Stimulated activated CD8-positive, alpha-beta memory T cell treated with anti-CD3 and anti-CD28 coated beads, Interleukin-4, amount 100 ng/mL, for 1 hour (primary cell): Measurements from ENCODE around the gene STK35.

Experiments used
- DNase-seq, 2 donors: peaks; one replicate each; pipeline ENCODE4 v3.0.0-alpha.2; 2020; ENCODE audit warnings: low read depth in 2 of 2, low spot score in 1 of 2

Gene STK35

DNA sequence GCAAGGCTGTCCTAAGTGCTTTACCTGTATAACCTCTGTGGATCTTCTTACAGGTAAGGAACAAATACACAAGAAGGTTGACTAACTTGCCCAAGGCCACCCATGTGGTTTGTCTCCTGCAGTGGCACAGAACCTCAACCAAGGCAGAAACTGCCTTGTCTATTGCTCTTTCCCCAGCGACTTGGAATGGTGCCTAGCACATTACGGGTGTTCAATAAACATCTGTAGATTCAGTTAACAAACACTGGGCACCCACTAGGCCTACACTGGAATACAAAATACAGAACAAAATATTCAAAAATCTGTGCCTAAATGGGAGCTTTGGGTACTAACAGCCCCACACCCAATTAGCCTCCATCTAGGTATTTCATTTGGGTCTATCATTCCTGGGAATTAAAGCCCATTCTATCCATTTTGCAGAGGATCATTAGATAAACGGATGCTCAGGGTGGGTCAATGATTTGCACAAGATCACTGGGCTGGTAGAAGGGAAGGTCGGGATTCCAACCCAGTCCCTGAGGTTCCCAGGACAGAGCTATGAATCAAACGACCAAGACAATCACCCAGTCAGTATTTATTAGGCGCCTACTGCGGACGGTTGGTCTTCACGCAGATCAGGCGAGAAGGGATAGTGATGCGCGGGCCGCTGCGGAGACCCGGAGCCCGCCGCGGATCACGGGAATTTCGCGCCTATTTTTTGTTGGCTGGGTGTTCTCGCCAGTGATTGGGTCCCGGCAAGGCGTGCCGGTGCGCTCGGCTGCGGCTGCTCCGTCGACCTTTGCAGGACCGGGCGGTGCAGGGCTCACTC is at the start of gene STK35:
Gene STK35 (plus strand): TSS at position 771 of the 808 bp plus-strand sequence. CDS start 55 bp downstream, outside the sequence.
- no peak for DNase-seq

DNA sequence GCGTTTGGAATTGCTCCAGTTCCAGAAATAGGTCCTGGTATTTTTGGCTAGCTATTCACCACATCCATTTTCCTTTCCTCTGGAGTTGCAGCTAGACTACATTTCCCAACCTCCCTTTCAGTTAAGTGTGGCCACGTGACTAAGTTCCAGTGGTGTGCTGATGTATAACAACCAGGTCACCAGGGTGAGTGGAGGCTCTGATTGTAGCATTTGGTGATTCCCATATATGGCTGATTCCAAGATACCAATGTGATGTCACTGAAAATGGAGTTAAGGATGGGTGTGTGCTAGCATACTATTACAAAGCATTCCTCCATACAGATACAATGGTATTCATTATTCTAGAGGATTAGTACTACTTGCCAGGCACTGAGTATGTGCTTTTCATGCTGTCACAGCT is 49.7 kb upstream of the STK35 start:
- DNase-seq: no peak

DNA sequence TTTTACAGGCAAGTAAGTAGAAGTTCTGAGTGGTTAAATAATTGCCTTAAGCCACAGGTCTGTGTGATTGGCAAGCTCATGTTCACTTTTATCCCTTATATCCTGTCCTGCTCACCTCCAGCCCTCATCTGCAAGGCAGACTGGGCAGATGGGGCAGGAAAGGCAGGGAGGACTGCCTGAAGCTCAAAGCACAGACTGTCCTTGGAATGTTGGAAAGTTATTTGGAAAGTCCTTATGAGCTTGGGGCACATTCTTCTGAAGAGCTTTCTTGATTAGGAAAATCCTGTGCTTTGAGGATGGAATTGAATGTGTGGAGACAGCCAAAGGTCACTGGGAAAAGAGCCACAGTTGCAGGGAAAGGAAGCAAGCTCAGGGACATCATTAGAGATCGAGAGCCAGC is 48.9 kb upstream of the STK35 start:
- no peak for DNase-seq

DNA sequence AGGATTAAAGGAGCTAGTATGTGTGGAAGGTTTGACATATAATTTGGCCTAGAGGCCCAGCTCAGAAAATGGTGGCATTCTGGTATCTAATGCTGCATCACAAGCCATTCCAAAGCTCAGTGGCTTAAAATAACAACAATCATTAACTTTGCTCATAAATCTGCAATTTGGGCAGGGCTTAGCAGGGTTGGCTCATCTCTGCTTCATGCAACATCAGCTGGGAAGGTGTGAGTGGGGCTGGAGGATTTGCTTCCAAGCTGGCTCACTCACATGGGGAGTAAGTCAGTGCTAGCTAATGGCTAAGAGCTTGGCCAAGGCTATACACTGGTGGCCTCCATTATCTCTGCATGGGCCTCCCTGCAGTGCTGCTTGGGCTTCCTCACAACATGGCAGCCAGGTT is 48.0 kb upstream of the STK35 start:
- DNase-seq: no peak

DNA sequence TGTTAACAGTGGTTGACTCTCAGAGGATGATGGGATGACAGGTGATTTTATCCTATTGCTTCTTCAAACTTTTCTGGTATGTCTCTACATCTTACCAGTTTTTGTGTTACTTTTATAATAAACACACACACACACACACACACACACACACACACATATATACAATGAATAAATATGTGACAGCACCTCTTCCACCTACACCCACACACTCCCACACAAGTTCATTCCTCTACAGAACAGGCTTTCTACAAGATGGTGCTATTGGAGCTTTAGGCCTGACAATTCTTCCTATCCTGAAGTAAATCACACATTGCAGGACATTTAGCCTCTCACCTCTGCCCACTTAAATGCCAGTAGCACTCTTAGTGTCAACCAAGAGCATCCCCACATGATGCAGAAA is 46.7 kb upstream of the STK35 start:
- no peak for DNase-seq

DNA sequence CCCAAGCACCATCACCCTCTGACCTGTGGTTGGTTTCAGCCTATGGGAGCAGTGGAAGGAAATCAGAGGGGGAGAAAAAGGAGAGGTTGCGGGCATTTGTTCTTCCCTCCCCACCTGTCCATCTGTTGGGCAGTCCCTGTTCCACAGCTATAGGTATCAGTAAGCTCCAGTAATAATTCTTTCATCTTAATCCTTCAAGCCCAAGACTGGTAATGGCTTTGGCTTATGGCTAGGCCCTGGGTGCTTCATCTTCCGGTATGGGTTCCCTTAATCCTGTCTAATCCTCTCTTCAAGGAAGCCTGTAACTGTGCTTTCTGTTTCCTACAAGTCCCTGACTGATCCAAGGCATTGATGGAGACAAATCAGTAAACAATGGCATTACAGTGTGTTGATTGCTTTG is 42.2 kb upstream of the STK35 start:
- DNase-seq: no peak

DNA sequence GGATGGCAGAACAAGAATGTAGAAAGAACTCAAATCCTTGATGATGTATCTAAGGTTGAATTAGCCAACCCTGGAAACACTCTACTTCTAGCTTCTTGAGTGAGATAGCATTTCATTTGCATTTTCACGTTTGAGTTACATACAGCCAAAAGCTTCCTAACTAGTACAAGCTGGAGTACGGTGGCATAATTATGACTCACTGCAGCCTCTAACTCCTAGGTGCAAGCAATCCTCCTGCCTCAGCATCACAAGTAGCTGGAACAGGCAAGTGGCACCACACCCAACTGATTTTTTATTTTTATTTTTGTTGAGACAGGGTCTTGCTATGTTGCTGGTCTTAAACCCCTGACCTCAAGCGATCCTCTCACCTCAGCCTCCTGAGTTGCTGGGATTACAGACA is 36.5 kb upstream of the STK35 start:
- no peak for DNase-seq

DNA sequence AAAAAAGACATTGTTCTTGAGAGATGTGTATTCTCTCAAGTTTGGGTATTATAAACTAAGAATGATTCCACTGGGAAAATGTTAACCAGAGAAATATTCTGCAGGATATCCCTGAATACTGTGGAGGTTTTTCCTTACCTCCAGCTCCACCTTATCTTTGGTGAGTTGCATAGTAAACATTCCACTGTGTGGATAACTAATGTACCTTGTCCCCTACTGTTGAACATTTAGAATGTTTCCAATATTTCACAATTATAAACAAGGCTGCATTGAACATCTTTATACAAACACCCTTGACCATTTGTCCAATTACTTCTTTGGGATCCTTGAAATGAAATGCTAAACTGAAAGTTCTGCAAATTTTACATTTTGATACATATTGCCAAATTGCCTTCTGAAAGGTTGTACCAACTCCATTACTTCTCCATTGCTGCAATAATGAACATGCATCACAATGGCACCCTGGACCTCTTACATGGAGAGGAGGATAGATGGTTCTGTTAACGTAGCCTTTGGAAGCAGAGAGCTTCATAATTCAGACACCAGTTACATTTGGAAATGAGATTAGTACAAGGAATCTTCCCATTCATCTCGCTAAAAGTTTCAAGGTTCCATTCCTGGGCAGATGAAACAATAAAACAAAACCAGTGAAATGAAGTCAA is 35.0 kb upstream of the STK35 start:
- no peak for DNase-seq

DNA sequence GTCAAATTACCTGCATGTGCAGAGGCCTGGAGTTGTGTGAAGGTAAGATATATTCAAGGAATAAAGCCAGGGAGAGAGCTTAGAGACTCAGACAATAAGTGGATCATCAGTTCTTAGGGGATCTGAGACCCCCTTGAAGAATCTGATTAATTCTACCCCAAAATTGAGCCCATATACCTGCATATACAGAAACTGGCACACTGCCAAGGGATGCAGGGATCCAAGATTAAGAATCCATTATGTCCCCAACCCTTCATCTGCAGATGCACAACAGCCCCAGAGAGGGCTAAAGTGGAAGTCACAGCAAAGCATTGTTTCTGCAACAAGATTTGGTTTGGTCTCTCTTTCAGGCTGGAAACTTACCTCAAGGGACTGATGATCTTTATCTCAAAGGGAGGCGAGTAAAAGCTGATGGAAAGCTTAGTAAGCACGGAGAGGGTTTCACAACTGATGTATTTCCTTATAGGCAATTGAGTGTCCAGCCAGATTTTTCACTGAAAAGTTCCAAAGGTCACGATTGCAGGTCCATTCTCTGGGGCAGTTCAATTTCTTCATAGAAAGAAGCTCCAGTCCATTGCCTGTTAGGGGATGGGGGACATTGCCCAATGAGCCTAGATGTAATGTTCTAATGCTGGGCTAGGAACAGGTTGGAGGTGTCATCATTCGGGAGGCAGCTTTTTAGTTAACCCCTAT is 20.9 kb upstream of the STK35 start:
- no peak for DNase-seq

DNA sequence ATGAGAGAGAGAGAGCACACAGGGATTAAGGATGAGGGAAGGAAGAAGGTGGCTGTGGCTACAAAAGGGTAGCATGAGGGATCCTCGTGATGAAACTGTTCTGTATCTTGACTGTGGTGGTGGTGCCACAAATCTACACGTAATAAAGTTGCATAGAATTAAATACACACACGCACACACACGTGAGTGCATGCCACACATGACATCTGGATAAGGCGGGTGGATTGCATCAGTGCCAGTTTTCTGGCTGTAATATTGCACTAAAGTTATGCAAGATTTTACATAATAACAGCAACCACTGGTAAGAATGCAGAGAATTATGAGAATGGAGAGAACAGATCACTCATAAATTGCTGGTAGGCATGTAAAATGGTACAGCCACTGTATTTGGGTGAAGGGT is 16.9 kb upstream of the STK35 start:
- no peak for DNase-seq

DNA sequence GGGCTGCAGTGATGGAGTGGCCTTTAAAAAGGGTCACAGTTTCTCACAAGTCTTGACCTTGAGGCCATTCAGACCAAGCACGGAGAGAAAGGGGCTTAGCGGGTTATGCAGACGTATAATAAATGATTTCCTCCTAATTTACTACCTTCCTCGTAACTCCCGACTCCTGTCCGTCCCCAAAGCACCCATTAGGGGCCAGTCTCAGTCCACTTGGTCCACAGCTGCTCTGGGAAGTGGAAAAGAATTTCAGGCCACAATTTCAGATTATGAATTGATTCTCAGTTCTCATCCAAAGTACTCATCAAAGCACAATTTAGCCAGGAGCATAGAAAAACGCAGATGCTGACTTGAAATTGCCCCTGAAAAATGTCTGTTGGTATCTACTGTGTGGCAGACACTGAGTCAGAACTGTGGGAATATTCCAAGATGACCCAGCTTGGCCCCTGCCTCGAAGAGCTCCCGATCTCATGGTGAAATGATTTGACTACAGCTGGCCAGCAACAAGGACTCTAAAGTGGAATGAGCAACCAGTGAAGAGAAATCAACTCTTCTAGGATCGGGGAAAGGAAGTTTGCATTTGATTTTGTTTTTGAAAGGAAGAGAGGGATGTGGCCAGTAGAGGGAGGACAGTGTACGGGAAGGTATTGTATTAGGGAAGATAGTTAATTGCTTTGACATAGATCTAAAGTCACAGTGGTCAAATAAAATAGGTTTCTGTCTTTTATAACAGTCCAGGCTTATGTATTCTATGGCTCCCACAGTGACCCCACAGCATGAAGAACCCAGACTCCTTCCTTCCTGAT is 15.2 kb upstream of the STK35 start:
- no peak for DNase-seq

DNA sequence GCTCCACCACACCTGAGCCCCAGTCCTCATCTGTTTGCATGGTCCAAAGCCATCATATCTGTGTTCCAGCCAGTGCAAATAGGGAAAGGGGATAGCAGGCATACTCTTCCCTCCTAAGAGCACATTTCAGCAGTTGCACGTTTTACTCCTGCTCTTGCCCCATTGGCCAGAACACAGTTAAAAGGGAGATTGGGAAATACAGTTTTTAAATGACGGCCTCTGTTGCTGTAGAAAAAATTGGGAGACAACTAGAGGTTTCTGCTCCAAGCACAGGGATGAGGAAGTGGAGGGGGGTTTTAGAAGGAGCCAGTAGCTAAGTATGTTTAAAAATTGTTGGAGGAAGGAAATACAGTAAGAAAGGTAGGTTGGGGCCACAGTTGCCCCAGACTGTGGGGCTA is 14.6 kb upstream of the STK35 start:
- DNase-seq: no peak

DNA sequence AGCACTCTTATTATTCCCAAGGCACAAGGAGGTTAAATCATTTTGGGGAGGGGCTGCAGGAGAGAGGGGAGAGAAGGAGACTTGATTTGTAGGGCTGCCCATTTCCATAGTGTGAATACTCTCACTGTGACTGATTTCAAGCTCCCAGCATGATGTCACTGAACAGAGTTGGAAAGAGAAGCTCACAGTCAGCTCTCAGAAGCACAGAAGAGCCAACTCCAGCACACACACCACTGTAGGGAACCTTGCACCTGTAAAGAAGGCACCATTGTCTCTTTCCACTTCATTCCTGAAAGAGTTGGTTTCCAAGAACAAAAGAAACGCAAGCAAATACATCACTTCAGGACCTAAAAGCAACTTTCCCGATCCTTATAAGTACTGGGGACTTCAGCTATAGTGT is 12.7 kb upstream of the STK35 start:
- no peak for DNase-seq

DNA sequence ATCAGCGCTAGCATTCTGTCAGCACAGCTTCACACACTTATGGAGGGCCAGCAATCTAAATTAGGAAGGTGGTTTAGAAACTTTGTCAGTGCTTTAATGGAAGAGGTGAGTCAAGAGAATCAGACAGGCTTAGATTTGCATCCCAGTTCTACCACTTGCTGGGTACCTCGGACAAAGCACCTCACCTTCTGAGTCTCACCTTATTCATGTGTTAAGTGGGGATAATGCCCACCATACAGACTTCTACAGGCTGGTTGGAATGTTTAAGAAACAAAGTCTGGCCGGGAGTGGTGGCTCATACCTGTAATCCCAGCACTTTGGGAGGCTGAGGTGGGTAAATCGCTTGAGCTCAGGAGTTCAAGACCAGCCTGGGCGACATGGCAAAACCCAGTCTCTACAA is 12.2 kb upstream of the STK35 start:
- no peak for DNase-seq

DNA sequence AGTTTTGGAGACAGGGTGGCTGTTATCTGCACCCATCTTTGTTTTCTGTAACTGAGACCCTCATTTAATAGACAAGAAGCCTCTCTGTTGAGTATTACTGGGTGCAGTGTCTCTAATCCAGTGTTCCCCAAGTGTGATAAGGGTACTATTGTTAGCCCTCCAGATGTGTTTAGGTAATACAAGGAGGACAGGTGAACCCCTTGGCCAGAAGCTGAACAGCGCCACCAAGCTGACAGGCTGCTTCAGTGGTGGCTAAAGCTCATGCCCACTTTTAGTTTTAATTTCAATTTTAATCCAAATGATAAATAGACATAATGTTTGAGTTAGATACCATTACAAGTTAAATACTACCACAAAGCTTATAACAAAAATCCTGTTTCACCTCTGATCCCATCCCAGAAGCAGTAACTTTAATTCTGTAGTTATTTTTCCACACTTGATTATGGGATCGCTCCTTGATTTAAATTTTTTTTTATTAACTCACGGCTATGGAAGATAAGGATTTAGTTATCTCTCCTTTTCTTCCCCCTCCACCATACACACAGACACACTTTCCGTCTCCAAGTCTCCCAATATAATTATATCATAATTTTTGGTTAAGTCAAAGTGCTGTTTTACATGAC is 8.4 kb upstream of the STK35 start:
- no peak for DNase-seq

DNA sequence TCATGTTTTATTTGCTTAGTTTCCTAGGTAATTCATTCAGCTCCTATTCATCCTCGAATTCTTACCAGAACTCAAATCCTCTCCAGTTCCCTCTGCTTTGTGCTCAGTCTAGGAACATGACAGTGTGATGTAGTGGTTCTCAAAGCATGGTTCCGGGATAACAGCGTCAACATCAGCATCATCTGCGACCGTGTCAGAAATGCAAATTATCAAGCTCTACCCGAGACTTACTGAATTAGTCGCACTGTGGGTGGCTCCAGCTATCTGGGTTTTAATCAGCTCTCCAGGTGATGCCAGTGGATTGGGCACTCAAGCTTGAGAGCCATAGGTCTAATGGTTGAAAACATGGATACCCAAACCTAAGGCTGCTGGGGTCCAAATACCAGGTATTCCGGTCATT is 7.7 kb upstream of the STK35 start:
- DNase-seq: no peak

DNA sequence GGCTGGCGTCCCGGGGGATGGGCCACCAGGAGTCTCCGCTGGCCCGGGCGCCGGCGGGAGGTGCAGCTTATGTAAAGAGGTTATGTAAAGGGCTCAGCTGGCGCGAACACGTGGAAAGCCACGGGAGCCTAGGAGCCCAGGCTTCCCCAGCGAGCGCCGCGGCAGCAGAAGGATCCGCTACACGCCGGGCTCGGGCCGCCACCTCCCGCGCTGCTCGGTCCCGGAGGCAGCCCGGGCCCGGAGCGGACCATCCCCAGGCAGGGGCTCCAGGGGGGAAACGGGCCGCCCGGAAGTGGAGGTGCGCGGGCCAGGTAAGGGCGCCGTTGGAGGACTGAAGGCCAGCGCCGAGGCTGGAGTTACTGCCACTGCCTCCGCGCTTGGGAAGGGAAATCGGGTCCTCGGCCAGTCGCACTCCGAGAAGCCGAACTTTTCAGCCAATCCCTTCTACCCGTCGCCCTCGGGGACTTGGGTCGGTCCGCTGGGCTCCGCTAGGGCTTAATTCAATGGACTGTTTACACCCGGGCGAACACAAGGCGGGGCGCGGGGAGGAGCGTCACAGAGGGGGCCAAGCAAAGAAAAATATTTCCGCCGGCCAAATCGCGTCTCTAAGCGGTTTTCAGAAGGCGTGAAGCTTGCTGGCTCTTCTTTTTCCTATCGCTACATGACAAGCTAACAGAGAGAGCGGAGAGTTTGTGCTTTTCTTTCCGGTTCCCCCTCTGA is 398 bp downstream of the STK35 start:
- peak; percentile 75 to 81 for DNase-seq

DNA sequence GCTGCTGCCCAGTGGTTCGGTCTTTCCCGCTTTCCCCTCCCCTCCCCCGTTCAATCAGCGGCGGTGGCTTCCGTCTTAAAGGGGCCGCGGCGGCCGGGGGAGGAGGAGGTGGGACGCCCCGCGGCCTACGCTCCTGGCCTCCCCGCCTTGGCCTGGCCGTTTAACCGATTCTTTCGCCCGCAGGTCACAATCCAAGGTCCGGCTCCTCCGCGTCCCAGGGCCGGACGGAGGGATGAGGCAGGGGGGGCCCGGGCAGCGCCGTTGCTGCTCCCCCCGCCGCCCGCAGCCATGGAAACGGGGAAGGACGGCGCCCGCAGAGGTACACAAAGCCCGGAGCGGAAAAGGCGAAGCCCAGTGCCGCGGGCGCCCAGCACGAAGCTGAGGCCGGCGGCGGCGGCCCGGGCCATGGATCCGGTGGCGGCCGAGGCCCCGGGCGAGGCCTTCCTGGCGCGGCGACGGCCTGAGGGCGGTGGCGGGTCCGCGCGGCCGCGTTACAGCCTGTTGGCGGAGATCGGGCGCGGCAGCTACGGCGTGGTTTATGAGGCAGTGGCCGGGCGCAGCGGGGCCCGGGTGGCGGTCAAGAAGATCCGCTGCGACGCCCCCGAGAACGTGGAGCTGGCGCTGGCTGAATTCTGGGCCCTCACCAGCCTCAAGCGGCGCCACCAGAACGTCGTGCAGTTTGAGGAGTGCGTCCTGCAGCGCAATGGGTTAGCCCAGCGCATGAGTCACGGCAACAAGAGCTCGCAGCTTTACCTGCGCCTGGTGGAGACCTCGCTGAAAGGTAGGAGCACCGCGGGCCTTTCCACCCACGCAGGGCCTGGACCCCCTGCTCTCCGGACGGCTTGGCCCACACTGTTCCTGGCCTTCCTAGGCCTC is 1.2 kb downstream of the STK35 start:
- DNase-seq: peak; percentile 72 to 74

DNA sequence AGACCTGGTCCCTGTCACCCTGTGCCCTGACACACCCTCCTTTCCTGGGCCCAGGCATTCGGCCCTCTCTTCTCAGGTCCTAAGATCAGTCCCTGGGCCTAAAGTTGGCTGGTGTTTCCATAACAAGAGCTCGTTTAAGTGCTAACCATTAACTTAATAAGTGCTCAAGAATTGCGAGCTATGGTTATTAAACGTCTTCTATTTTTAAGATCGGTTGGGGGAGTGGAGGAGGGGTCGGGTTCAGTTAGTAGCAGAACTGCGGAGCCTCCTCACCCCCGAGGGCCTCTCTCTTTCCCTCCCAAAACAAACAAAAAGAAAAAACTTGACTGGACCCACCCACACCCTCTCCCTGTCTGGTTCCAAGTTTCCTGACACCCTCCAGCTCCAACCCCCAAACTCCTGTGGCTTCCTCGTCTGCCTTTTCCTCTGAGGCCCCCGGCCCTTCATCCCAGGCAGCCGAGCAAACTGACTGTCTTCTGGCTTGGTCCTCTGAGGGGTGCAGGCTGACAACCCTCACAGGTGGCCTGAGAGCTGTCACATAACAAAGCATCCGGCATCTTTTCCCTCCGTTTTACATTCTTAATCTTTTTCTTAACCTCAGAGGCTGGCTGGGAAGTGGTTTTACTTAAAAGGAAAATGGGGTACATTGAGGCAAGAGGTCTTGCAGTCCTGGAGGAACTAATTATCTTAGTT is 2.0 kb downstream of the STK35 start:
- no peak for DNase-seq
